HepG2 (cell line): ENCODE data around the gene KATNB1. TPM values are rescaled to one million over a fixed set of nuclear protein-coding genes. Genes with fewer than 3 reads are reported as not detected.

Experiments
- AHR ChIP-seq: IDR thresholded peaks from 2 replicates; pipeline ENCODE4 v1.6.1; 2018; ENCODE audit warnings: missing genetic modification reagents, missing compliant biosample characterization
- ELF4 ChIP-seq: sonication (generic); formaldehyde crosslinking; IDR thresholded peaks from 2 replicates; pipeline ENCODE4 v1.5.0; 2020; ENCODE audit warnings: missing genetic modification reagents, mild to moderate bottlenecking, moderate library complexity, borderline replicate concordance
- ISL2 ChIP-seq: sonication (generic); formaldehyde crosslinking; IDR thresholded peaks from 2 replicates; pipeline ENCODE4 v1.5.0; 2020; ENCODE audit warnings: missing genetic modification reagents
- KAT7 ChIP-seq: IDR thresholded peaks from 2 replicates; pipeline ENCODE4 v1.6.1; 2018; ENCODE audit warnings: borderline replicate concordance, missing compliant biosample characterization
- MAF1 ChIP-seq: sonication (generic); formaldehyde crosslinking; IDR thresholded peaks from 2 replicates; pipeline ENCODE4 v1.5.0; 2020; ENCODE audit warnings: missing genetic modification reagents, borderline replicate concordance
- PHF5A ChIP-seq: IDR thresholded peaks from one replicate; pipeline ENCODE4 v1.6.1; 2018; ENCODE audit warnings: low read depth, missing genetic modification reagents; ENCODE audit not compliant: unreplicated experiment
- RFX1 ChIP-seq: fragments of 450-650 bp; IDR thresholded peaks from 2 replicates; pipeline ENCODE4 v1.6.1; 2017
- SMYD3 ChIP-seq: sonication (generic); formaldehyde crosslinking; IDR thresholded peaks from 2 replicates; pipeline ENCODE4 v1.8.1; 2023; ENCODE audit warnings: mild to moderate bottlenecking, missing genetic modification reagents
- TARDBP ChIP-seq: sonication (generic); formaldehyde crosslinking; IDR thresholded peaks from 2 replicates; pipeline ENCODE4 v1.8.0; 2022; ENCODE audit warnings: mild to moderate bottlenecking, missing genetic modification reagents
- ZNF33B ChIP-seq: sonication (generic); formaldehyde crosslinking; IDR thresholded peaks from 2 replicates; pipeline ENCODE4 v1.5.1; 2020; ENCODE audit warnings: mild to moderate bottlenecking, missing genetic modification reagents
- ZNF850 ChIP-seq: sonication (generic); formaldehyde crosslinking; conservative IDR thresholded peaks from 2 replicates; pipeline ENCODE4 v1.9.0; 2021; ENCODE audit warnings: mild to moderate bottlenecking, missing genetic modification reagents
- polyA plus RNA-seq, 8 experiments: library from polyadenylated mRNA; depleted of rRNA in 3 of 8; stranded (reverse) in 7 of 8; unstranded in 1 of 8; fragments of >200 nt; fragmentation: Illumina TruSeq in 4 of 8; extraction: Trizol in 4 of 8; gene quantifications; 2 replicates each; pipeline versions ENCODE4 v1.2.1 to v1.2.3, GENCODE V29; 2011 to 2016; ENCODE audit warnings: low read depth in 4 of 8, missing spikeins in 1 of 8, mixed read lengths in 1 of 8; ENCODE audit not compliant: insufficient read depth in 1 of 8
- total RNA-seq, 5 experiments: library from RNA; depleted of rRNA; stranded (reverse); fragments of >200 nt; fragmentation: Illumina TruSeq; extraction: Trizol; gene quantifications; 2 replicates each; pipeline ENCODE4 v1.2.3, GENCODE V29; 2016; ENCODE audit warnings: low read depth in 1 of 5
- TF ChIP-seq, protein P1 (sequence below): sonication (generic); formaldehyde crosslinking; conservative IDR thresholded peaks from 2 replicates; pipeline ENCODE4 v1.4.0; 2020; ENCODE audit warnings: missing genetic modification reagents
- TF ChIP-seq, protein P2 (sequence below): sonication (generic); formaldehyde crosslinking; IDR thresholded peaks from 2 replicates; pipeline ENCODE4 v1.4.0; 2020; ENCODE audit warnings: missing genetic modification reagents, low read depth, mild to moderate bottlenecking, borderline replicate concordance
- TF ChIP-seq, protein P3 (sequence below): sonication (generic); formaldehyde crosslinking; IDR thresholded peaks from 2 replicates; pipeline ENCODE4 v1.4.0; 2020; ENCODE audit warnings: missing genetic modification reagents
- TF ChIP-seq, protein P4 (sequence below): sonication (generic); formaldehyde crosslinking; IDR thresholded peaks from 2 replicates; pipeline ENCODE4 v1.8.0; 2022; ENCODE audit warnings: missing genetic modification reagents, mild to moderate bottlenecking, inconsistent platforms, borderline replicate concordance
- TF ChIP-seq, protein P5 (sequence below): IDR thresholded peaks from 2 replicates; pipeline ENCODE4 v1.6.1; 2016; ENCODE audit warnings: low read depth
- TF ChIP-seq, protein P6 (sequence below): IDR thresholded peaks from 2 replicates; pipeline ENCODE4 v1.6.1; 2016; ENCODE audit warnings: low read depth, borderline replicate concordance
- TF ChIP-seq, protein P7 (sequence below): sonication (generic); formaldehyde crosslinking; IDR thresholded peaks from 2 replicates; pipeline ENCODE4 v1.4.0; 2020; ENCODE audit warnings: missing genetic modification reagents

The KATNB1 gene
- total and polyA plus RNA-seq, 2 of the 13 experiments (the other 11 are each of a cell fraction or from before 2014, with no cell fraction given), result 31.5 to 43.5 TPM

DNA sequence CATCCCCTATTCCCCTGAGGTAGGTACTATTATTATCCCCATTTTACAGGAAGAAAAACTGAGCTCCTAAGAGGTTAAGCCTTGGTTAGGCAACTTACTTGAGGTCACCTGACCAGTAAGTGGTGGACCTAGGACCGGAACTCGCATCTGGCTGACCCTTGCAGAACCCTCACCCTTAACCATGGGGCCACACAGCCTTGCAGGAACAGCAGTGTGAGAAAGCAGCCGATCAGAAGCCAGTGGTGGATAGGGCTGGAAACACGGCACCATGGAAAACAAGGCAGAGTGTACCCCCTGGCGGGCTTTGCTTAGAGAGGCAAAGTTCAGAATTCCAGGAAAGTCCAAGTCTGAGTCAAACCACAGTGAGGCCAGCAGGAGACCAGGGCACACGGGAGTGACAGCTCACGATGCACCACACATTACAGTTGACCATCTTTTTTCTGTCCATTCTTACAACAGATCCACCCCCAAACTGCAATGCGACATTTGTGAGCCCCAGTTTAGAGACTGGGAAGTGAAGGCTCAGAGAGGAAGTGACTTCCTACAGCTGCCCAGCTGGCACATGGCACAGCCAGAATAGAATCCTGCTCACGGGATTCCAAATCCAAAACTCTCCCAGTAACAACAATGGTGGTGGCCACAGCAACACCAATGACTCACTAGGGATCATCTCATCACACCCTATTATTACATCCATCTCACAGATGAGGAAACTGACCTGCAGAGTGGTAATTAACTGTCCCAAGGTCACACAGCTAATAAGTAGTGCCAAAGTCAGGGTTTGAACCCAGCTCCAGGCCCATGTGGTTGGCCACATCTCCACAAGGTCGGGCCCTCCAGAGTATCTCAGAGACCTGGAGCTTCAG lies 46.4 kb downstream of the KATNB1 start (continued):
- TF ChIP-seq TARDBP (CRISPR knock-in tag), result peak; percentile 60
- TF ChIP-seq, protein P1, sequence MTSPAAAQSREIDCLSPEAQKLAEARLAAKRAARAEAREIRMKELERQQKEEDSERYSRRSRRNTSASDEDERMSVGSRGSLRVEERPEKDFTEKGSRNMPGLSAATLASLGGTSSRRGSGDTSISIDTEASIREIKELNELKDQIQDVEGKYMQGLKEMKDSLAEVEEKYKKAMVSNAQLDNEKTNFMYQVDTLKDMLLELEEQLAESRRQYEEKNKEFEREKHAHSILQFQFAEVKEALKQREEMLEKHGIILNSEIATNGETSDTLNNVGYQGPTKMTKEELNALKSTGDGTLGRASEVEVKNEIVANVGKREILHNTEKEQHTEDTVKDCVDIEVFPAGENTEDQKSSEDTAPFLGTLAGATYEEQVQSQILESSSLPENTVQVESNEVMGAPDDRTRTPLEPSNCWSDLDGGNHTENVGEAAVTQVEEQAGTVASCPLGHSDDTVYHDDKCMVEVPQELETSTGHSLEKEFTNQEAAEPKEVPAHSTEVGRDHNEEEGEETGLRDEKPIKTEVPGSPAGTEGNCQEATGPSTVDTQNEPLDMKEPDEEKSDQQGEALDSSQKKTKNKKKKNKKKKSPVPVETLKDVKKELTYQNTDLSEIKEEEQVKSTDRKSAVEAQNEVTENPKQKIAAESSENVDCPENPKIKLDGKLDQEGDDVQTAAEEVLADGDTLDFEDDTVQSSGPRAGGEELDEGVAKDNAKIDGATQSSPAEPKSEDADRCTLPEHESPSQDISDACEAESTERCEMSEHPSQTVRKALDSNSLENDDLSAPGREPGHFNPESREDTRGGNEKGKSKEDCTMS (CRISPR knock-in tag), result no peak
- TF ChIP-seq, protein P2, sequence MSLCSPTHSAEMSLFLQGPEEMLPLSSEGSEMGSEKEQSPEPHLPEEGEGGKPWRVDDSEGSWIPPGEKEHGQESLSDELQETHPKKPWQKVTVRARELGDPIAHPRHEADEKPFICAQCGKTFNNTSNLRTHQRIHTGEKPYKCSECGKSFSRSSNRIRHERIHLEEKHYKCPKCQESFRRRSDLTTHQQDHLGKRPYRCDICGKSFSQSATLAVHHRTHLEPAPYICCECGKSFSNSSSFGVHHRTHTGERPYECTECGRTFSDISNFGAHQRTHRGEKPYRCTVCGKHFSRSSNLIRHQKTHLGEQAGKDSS, result peak; percentile 65; the same call in 1 of the 2 replicates
- TF ChIP-seq ZNF33B, result no peak
- peak; percentile 51; the same call in 1 of the 2 replicates for TF ChIP-seq SMYD3 (CRISPR knock-in tag)
- TF ChIP-seq ELF4, result no peak
- TF ChIP-seq PHF5A (CRISPR knock-in tag), result no peak
- TF ChIP-seq, protein P3, sequence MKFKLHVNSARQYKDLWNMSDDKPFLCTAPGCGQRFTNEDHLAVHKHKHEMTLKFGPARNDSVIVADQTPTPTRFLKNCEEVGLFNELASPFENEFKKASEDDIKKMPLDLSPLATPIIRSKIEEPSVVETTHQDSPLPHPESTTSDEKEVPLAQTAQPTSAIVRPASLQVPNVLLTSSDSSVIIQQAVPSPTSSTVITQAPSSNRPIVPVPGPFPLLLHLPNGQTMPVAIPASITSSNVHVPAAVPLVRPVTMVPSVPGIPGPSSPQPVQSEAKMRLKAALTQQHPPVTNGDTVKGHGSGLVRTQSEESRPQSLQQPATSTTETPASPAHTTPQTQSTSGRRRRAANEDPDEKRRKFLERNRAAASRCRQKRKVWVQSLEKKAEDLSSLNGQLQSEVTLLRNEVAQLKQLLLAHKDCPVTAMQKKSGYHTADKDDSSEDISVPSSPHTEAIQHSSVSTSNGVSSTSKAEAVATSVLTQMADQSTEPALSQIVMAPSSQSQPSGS, result peak; percentile 30; the same call in 1 of the 2 replicates
- TF ChIP-seq AHR (CRISPR knock-in tag), result no peak
- TF ChIP-seq, protein P4, sequence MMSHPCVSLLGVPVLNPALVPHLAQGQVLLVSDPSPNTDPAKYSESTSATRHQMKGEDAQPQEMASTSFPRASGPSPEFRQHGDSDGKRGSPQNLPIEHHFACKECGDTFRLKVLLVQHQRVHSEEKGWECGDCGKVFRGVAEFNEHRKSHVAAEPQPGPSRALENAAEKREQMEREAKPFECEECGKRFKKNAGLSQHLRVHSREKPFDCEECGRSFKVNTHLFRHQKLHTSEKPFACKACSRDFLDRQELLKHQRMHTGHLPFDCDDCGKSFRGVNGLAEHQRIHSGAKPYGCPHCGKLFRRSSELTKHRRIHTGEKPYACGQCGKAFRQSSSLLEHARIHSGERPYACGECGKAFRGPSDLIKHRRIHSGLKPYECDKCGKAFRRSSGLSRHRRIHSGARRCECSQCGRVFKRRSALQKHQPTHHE (CRISPR knock-in tag), result 0 out of 2 replicates have a peak, but pooled peaks have one; percentile 53
- no peak for TF ChIP-seq ZNF850
- no peak; the same call in 1 of the 2 replicates for TF ChIP-seq ISL2 (CRISPR knock-in tag)
- TF ChIP-seq MAF1 (CRISPR knock-in tag), result no peak
- TF ChIP-seq, protein P5, sequence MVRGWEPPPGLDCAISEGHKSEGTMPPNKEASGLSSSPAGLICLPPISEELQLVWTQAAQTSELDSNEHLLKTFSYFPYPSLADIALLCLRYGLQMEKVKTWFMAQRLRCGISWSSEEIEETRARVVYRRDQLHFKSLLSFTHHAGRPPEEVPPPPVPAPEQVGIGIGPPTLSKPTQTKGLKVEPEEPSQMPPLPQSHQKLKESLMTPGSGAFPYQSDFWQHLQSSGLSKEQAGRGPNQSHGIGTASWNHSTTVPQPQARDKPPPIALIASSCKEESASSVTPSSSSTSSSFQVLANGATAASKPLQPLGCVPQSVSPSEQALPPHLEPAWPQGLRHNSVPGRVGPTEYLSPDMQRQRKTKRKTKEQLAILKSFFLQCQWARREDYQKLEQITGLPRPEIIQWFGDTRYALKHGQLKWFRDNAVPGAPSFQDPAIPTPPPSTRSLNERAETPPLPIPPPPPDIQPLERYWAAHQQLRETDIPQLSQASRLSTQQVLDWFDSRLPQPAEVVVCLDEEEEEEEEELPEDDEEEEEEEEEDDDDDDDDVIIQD, result 0 out of 2 replicates have a peak, but pooled peaks have one; percentile 33
- no peak for TF ChIP-seq KAT7 (CRISPR knock-in tag)
- TF ChIP-seq, protein P6, sequence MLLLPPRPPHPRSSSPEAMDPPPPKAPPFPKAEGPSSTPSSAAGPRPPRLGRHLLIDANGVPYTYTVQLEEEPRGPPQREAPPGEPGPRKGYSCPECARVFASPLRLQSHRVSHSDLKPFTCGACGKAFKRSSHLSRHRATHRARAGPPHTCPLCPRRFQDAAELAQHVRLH (CRISPR knock-in tag), result peak; percentile 62; the same call in 1 of the 2 replicates
- TF ChIP-seq, protein P7, sequence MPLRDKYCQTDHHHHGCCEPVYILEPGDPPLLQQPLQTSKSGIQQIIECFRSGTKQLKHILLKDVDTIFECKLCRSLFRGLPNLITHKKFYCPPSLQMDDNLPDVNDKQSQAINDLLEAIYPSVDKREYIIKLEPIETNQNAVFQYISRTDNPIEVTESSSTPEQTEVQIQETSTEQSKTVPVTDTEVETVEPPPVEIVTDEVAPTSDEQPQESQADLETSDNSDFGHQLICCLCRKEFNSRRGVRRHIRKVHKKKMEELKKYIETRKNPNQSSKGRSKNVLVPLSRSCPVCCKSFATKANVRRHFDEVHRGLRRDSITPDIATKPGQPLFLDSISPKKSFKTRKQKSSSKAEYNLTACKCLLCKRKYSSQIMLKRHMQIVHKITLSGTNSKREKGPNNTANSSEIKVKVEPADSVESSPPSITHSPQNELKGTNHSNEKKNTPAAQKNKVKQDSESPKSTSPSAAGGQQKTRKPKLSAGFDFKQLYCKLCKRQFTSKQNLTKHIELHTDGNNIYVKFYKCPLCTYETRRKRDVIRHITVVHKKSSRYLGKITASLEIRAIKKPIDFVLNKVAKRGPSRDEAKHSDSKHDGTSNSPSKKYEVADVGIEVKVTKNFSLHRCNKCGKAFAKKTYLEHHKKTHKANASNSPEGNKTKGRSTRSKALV (CRISPR knock-in tag), result peak; percentile 24; the same call in 1 of the 2 replicates
- TF ChIP-seq RFX1, result no peak
